Limb (tissue), 2 donors: ENCODE results near the gene SLC33A1.
A peak's percentile ranks its signal among the peaks of the same experiment; 100 is the strongest.
"Not testable (repeated sequence)": the region's sequence is repeated elsewhere in the genome, so short reads cannot be mapped to it uniquely, and the experiment has no call there.

Source experiments
- DNase-seq, 2 donors: peaks; one replicate each; pipeline ENCODE4 v3.0.0-alpha.2; 2016; ENCODE audit errors: extremely low spot score in 2 of 2

SLC33A1 gene

DNA sequence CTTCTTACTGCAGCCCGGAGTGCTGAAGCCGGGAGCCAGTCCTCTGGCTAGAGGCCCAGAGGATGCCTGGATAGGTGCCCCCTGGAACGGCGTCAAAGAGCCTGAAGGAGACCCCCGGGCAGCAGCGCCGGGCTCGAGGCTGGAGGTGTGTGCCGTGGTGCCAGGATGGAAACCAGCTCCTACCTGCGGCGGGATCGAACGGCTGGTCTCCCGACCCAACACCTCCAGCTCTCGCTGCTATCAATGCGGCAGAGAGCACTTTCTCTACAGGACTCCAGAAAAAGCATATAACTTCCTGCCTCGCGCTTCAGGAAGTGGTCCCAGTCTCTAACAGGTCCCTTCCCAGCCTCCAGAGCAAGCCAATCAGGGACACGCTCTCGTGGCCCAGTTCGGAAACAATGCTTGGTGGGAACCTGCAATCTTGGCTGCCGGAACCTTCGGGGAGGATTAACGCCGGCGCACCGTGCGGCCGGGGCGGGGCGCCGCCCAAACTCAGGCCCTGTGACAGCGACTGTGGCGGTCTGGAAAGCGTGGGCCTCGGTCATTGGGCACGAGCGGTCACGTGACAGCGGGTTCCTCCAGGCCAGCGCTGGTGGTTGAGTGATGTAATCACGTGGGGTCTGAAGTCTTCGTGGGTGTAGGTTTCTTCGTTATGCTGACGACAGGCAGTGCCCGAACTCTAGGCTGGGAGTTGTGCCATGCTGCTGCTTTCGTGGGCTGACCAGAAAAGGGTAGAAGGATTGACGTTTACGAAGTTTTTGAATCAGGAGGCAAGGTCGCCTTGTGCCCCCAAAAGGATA lies at the start of gene SLC33A1:
TSS of gene SLC33A1 (minus strand) at position 287 of the 800 bp plus-strand sequence. CDS start 430 bp downstream, outside the sequence.
- DNase-seq = peak; percentile 98 to 100

DNA sequence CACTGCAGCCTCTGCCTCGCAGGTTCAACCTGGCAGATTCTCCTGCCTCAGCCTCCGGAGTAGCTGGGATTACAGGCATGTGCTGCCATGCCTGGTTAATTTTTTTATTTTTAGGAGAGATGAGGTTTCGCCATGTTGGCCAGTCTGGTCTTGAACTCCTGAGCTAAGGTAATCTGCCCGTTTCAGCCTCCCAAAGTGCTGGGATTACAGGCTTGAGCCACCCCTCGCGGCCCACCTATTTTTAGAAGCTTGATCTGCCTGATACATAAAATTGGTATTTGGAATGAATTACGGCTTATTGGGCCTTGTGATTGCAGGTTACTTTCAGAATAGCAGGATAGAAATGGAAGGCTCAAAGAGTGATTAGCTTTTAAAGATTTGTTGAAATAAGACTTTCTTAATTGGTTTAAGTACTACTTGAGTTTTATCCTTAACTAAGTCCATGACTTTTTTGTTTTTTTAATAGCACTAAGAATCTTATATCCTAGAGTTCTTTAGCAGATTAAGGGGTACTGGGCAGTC lies 41.2 kb upstream of the SLC33A1 start:
- no peak for DNase-seq

GRCh38 chr3:155891321-155891720 lies 37.1 kb upstream of the SLC33A1 start:
- DNase-seq = no peak

DNA sequence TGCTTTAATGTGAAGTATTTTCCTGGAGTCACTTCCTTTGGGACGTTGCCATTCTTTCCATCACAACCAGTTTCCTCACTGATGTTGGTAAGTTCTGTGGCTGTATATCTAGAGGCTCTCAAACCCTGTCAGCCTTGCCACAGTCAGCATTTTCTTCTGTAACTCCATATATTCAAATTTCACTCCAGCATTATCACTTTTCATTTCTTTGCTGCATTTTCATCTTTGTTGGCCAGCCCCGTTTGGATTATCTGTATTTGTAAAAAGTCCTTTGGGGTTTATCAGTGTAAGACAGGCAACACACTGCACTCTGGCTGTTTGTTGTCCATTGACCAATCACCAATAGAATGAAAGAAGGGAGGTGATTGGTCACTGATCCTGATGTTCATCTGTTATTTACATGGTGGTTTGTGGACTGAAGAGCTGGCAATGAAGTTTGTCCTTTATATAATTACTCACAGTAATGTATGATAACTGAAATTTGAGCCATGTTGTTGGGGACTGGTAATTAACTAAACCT lies 36.5 kb upstream of the SLC33A1 start:
- no peak for DNase-seq

DNA sequence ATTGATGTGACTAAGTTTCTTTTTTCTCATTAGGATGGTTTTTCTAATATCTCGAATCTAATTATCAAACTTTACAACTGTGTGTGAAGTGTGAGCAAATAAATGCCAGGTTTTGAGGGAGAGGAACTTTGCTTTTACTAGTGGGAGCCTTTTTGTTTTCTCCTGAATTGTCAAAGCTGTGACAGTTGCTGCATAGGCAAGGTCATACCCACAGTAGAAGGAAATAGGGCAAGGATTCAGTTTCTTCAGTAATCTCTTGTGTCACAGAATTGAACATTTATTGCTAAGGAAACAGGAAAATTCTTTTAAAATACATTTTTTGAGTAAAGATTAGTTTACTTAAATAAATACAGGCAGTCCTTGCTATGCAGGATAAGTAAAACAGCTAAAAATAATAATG lies 35.7 kb upstream of the SLC33A1 start:
- no peak for DNase-seq

GRCh38 chr3:155889212-155889611 lies 35.0 kb upstream of the SLC33A1 start:
- no peak for DNase-seq

GRCh38 chr3:155886915-155887314 lies 32.7 kb upstream of the SLC33A1 start:
- no peak for DNase-seq

GRCh38 chr3:155886348-155886747 lies 32.1 kb upstream of the SLC33A1 start:
- DNase-seq = not testable (repeated sequence)

DNA sequence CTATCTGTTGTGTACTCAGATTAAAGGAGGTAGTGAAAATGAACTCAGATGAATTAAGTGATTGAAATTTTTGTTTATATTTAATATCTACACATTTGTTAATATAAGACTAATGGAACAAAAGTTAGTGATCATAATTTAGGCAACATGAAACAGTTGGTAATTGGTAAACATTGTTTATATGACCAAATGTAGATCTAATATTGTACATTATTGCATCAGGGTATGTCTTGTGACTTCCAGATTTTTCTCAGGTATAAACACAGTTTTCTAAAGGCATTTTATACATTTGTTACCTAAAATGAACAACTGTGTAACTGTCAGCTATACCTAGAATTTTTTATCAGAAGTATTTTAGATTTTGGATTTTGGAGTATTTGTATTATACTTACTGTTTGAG lies 31.1 kb upstream of the SLC33A1 start:
- DNase-seq = no peak

DNA sequence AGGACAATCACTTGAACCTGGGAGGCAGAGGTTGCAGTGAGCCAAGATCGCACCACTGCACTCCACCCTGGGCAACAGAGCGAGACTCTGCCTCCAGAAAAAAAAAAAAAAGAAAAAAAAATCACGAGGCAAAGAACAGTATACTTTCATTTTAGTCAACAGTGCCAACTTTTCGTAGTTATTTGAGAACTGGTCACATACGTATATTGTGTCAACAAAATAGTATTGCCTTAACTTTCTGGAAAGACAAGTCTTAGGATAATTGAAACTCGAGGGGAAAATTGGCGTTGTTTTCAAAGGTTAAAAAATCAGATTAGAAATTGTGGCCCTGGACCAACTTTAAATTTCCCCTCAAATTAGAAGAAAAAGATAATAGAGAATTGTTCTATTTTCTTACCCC lies 30.1 kb upstream of the SLC33A1 start:
- DNase-seq = no peak

DNA sequence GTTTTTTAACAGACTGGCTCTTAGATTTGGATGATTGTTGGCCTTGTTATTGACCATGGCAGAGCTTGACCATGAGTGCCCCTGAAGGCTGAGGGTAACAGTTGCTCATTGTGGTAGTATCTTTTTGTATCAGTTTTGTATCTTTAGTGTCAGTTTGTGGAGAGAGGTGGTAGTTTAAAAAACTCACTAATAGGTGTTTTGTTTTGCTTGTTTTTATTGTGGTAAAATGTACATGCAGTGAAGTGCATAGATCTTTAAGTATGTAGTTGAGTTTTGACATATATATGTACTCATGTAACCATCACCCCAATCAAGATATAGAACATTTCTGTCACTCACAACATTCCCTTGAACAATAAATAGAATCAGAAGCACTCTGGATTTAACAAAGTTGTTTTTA lies 26.1 kb upstream of the SLC33A1 start:
- no peak for DNase-seq

DNA sequence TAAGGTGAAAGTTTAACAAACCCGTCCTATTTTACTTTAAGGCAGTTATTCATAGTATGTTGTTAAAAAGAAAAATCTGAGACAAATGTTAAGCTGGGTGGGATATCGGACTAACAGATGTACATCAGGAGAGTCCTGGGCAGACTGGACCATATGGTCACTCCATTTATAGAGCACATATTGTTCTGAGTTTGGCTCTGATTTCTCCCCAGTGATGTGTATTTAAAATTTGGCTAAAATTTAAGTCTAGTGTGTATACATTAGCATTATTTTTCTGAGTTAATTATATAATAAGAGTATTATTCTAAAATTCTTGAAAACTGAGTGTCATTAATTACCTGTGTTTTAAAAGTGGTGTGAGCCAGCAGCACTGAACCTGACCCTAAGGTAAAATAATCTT lies 22.3 kb upstream of the SLC33A1 start:
- peak in 1 of 2 donors; percentile 42 for DNase-seq

GRCh38 chr3:155876037-155876436 lies 21.8 kb upstream of the SLC33A1 start:
- no peak for DNase-seq

DNA sequence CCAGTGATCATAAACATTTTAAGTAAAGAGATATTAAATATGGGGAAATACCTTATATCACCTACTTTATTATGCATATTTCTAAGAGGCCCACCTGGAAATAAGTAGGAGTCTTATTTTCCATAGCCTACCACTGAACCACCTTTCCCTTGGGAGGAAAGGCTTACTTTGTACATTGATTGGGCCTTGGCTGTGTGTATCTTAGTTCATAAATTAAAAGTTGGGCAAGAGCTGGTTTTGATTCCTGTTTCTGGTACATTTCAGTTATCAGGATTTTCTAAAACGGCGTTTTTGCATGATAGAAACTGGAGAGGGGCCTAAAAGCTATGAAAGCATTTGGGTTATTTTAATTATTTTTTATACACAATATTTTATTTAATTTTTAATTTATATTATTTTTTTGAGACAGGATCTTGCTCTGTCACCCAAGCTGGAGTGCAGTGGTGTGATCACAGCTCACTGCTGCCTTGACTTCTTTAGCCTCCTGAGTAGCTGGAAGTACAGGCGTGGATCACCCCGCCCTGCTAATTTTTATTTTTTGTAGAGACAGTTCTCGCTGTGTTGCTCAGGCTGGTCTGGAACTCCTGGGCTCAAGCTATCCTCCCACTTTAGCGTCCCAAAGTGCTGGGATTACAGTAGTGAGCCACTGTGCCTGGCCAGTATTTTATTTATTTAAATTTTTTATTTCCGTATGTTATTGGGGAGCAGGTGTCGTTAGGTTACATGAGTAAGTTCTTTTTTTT lies 18.8 kb upstream of the SLC33A1 start:
- DNase-seq = no peak

- DNase-seq = no peak
These were observed 17.5 kb upstream of the SLC33A1 start for GRCh38 chr3:155871746-155872158.

- peak; percentile 44 to 75 for DNase-seq
These were observed 16.9 kb upstream of the SLC33A1 start for GRCh38 chr3:155870945-155871745.

GRCh38 chr3:155870133-155870944 lies 16.1 kb upstream of the SLC33A1 start, which contains the start of gene GMPS:
GMPS (plus strand) TSS chr3:155870650; CDS start chr3:155870871, 221 bp downstream.
- peak; percentile 91 to 97 for DNase-seq

GRCh38 chr3:155869691-155870090 lies 15.5 kb upstream of the SLC33A1 start:
- DNase-seq = peak in 1 of 2 donors; percentile 8

GRCh38 chr3:155863072-155863784 lies 9.0 kb upstream of the SLC33A1 start:
- DNase-seq = no peak
